CD4-positive, alpha-beta T cell treated with Interleukin-17A for 4 hours (primary cell): ENCODE measurements around the gene USP31.

Experiments used
- DNase-seq: peaks from one replicate; pipeline ENCODE4 v3.0.0-alpha.2; 2020; ENCODE audit warnings: mixed read lengths

Gene USP31

GRCh38 chr16:23149267-23149992 is at the start of gene USP31:
Gene USP31 (minus strand): TSS chr16:23149452. CDS start chr16:23149270, 182 bp downstream.
- peak; percentile 91 for DNase-seq

GRCh38 chr16:23196539-23196938 is 47.3 kb upstream of the USP31 start:
- no peak for DNase-seq

- no peak for DNase-seq
These were observed 46.2 kb upstream of the USP31 start for GRCh38 chr16:23195366-23195978.

GRCh38 chr16:23194497-23195221 is 45.4 kb upstream of the USP31 start:
- no peak for DNase-seq

- DNase-seq: no peak
These were observed 39.7 kb upstream of the USP31 start for GRCh38 chr16:23188911-23189310.

GRCh38 chr16:23187341-23187740 is 38.1 kb upstream of the USP31 start:
- no peak for DNase-seq

GRCh38 chr16:23186171-23186570 is 36.9 kb upstream of the USP31 start:
- no peak for DNase-seq

- no peak for DNase-seq
These were observed 36.4 kb upstream of the USP31 start for GRCh38 chr16:23185656-23186055.

GRCh38 chr16:23183543-23183862 is 34.3 kb upstream of the USP31 start:
- no peak for DNase-seq

- DNase-seq: no peak
These were observed 33.7 kb upstream of the USP31 start, which contains the start of gene SCNN1G for GRCh38 chr16:23182679-23183542. Gene SCNN1G (plus strand): TSS chr16:23182745. CDS start chr16:23186272, 3,527 bp downstream.

GRCh38 chr16:23182206-23182678 is 33.0 kb upstream of the USP31 start:
- peak; percentile 61 for DNase-seq

- DNase-seq: no peak
These were observed 32.3 kb upstream of the USP31 start for GRCh38 chr16:23181506-23181905.

- DNase-seq: no peak
These were observed 26.4 kb upstream of the USP31 start for GRCh38 chr16:23175651-23176050.

GRCh38 chr16:23174622-23175021 is 25.4 kb upstream of the USP31 start:
- DNase-seq: no peak

- DNase-seq: no peak
These were observed 23.7 kb upstream of the USP31 start for GRCh38 chr16:23172994-23173393.

- DNase-seq: no peak
These were observed 23.3 kb upstream of the USP31 start for GRCh38 chr16:23172583-23172982.

GRCh38 chr16:23164736-23165135 is 15.5 kb upstream of the USP31 start:
- DNase-seq: no peak

- no peak for DNase-seq
These were observed 14.7 kb upstream of the USP31 start for GRCh38 chr16:23163921-23164320.

GRCh38 chr16:23160574-23160973 is 11.3 kb upstream of the USP31 start:
- DNase-seq: no peak

- DNase-seq: no peak
These were observed 10.8 kb upstream of the USP31 start for GRCh38 chr16:23160082-23160481.

GRCh38 chr16:23158114-23158513 is 8.9 kb upstream of the USP31 start:
- DNase-seq: no peak

- DNase-seq: no peak
These were observed 7.8 kb upstream of the USP31 start for GRCh38 chr16:23156946-23157460.

- DNase-seq: no peak
These were observed 6.9 kb upstream of the USP31 start for GRCh38 chr16:23156110-23156509.
